MM.1S (cell line): ENCODE measurements around the gene RNLS.

Source experiments
- EZH2 ChIP-seq: fragments of 300-600 bp; sonication (generic); optimal IDR thresholded peaks from 2 replicates; pipeline ENCODE3; 2017; ENCODE audit warnings: low read depth, mild to moderate bottlenecking, antibody characterized with exemption, low read length, mixed read lengths
- TF ChIP-seq, protein P1 (sequence below): fragments of 300-600 bp; sonication (generic); IDR thresholded peaks from 2 replicates; pipeline ENCODE4 v1.5.1; 2016; ENCODE audit warnings: antibody characterized with exemption, low read length, mixed read lengths

- TF ChIP-seq, protein P1, sequence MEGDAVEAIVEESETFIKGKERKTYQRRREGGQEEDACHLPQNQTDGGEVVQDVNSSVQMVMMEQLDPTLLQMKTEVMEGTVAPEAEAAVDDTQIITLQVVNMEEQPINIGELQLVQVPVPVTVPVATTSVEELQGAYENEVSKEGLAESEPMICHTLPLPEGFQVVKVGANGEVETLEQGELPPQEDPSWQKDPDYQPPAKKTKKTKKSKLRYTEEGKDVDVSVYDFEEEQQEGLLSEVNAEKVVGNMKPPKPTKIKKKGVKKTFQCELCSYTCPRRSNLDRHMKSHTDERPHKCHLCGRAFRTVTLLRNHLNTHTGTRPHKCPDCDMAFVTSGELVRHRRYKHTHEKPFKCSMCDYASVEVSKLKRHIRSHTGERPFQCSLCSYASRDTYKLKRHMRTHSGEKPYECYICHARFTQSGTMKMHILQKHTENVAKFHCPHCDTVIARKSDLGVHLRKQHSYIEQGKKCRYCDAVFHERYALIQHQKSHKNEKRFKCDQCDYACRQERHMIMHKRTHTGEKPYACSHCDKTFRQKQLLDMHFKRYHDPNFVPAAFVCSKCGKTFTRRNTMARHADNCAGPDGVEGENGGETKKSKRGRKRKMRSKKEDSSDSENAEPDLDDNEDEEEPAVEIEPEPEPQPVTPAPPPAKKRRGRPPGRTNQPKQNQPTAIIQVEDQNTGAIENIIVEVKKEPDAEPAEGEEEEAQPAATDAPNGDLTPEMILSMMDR: no peak
- TF ChIP-seq EZH2: no peak
These were observed 179.0 kb downstream of the RNLS start for GRCh38 chr10:88404133-88404532.
